ENCODE data around the gene CCL27.

The CCL27 gene

GRCh38 chr9:34662526-34663302, at the start of gene CCL27:
Gene CCL27, minus strand, starts transcription at chr9:34662657. Its CDS starts 24 bp downstream, at chr9:34662633.
- no peak for DNase-seq

GRCh38 chr9:34712140-34712539, 49.7 kb upstream of the CCL27 start:
- DNase-seq: no peak

DNA sequence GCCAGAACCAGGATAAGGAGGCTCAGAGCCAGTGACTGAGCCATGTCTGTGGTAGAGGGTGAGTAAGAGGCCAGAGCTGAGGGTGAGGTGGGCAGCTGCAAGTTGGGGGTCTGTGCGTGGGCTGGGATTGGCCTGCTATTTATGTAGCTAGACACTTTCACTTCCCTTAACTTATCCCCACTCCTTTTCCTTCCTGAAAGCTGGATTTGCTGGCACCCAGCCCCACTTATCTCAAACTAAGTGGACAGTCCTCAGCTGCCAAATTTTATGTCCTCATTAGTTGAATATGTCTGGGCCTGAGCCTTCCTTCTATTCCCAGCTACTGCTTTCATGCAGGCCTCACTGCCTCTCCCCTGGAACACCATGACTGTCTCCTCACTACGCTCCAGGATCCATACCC, 47.6 kb upstream of the CCL27 start, which contains the start of gene CCL21:
Gene CCL21 (minus strand): TSS at position 114 of the 400 bp plus-strand sequence. CDS start 70 bp downstream, at position 44.
- DNase-seq: no peak

DNA sequence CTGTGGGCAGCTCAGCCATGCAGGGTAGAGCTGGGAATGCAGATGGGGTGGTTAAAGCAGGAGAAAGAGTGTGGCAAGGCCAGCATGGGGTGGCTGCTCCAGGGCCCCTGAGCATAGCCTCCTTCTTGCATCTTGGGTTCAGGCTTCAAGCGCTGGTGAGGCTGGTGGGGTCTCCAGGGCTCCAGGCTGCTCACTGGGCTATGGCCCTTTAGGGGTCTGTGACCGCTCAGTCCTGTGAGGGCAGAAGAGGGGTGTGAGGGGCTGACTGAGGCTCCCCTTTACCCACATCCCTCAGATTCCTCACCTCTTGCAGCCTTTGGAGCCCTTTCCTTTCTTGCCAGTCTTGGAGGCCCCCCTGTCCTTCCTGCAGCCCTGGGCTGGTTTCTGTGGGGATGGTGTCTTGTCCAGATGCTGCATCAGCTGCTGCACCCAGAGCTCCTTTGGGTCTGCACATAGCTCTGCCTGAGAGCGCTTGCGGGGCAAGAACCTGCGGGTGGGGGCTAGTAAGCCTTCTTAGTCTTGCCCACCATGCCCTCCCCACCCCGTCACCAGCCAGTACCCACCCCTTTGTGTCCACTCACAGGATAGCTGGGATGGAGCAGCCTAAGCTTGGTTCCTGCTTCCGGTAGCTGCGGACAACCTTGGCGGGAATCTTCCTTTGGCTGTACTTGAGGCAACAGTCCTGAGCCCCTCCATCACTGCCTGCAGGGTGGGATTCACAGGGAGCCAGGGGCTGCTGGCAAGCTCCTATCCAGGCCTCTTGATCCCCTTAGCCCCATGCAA, 46.9 kb upstream of the CCL27 start:
- no peak for DNase-seq

DNA sequence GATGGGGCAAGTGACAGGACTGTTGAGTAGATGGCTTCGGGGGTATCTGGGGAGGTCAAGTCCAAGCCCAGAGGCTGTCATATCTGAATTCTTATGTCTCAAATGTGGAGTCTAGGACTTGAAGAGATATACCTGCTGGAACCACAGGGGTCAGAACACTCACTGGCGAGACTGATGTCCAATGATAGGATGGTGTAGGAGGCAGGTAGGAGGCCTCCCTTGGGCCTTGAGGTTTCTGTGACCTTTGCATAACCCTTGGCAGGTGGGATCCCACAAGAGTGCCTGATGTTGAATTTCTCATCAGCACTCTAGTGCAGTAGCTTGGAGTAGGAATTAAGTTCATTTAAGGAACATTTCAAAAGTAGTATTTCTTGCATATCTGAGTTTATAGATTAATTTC, 44.7 kb upstream of the CCL27 start:
- no peak for DNase-seq

DNA sequence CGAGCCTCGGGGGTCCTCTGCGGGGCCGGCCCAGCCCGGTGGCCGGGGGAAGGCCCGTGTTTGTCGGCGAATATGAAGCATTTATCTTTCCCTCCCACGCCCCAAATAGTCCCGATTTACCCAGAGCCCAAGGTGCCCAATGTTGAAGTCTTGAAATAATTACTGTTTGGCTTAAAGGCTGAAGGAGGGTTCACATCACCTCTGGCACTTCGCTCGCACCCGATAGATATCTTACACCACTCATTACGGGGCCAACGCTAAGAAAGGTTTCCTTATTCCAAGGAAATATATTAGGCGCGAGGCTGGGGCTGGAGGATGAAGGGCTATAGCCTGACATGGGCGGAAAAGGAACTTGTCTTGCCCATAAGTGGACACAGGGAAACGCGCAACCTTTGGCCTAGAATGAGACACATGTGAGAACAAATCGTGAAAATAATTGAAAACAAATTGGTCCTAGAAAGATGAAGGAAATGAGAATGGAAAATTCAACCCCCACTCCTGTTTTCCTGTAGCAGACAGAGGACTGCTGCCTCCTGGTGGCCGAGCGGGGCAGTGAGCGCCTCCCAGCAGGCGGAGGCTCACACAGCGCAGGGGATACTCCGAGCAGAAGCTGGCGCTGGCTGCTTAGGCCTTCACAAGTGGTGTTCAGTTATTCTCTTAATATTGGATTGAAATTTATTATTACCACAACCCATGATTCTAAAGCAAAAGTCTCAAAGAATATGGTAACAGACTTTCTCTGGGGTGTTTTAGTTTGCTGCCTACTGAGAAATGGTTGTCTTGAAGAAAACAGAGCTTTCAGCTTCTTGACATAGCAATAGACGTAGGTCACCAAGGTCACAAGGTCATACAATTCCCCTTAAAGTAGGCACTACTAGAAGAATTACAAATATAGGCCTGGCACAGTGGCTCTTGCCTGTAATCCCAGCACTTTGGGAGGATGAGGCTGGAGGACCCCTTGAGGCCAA, 39.6 kb upstream of the CCL27 start:
- DNase-seq: peak; percentile 86

- peak; percentile 77 for DNase-seq
Measured at GRCh38 chr9:34701023-34701768, 38.7 kb upstream of the CCL27 start.

GRCh38 chr9:34694811-34695210, 32.4 kb upstream of the CCL27 start:
- no peak for DNase-seq

DNA sequence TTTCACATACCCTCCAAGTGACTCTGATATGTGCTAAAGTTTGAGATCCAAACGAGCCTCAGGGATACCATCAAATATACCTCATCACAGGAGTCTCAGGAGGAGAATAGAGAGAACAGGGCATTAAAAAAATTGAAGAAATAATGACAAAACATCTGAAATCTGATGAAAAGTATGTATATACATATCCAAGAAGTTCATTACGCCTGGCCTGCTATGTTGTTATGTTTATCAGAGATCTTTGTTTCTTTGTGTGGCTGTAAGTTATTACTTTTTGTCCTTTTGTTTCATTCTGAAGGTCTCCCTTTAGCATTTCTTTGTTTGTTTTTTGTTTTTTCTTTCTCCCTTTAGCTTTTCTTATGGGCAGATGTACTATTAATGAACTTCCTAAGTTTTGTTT, 31.1 kb upstream of the CCL27 start:
- DNase-seq: no peak

DNA sequence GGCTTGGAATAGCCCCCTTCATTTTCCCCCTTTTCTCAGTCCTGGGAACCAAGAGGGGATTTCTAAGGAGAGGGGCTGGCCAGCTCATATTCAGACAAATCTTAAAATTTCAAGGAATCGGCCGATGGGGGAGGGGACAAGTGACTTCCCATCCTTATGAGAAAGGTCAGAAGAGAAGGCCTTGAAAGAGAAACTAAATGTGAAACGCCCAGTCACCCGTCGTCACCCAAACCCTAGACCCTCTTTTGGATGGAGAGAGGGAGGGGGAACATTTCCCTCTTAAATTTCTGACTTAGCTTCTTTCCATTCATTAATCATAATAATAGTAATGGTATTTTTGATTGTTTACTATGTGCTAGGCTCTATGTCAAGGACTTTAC, 29.5 kb upstream of the CCL27 start:
- DNase-seq: no peak

DNA sequence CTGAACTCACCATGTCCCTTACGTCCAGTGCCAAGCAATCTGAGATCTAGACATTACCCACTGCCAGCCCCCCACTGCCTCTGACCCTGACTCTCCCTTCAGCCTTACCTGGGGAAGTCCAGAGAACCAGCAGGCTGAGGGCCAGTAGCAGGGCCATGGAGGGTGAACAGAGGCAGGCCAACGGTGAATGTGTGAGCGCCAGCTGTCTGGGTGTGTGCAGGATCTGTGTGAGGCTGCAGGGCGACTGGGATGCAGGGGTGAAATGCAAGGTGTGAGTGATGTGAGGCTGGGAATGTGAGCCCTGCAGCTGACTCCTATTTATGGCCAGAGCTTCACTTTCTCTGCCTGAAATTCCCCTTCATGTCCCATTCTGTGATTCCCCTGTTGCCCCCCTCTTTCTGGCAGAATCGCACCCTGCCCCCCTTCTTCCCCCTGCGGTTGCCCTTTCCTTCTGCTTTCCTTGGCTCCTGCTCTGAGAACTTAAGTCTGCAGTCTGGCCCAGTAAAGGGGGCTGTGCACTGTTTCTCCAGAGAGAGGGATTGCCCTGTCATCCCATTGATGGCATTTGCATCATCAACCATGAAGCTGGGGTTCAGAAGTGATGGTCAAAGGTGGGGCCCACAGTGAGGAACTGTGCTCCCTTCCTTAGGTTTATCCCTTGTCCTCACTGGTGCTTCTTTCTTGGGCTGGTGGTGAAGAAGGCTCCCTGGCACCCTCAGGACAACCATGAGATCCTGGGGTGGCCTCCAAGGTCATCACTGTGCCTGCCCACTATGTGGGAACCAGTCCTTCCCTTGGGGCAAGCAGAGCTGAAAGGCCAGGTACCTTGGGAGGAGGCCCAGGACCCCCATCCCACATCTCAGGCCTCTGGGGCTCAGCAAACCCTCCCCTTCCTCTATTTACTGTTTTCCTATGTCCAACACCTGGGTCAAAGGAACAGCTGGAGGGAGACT, 28.8 kb upstream of the CCL27 start, which contains the start of gene CCL19:
Gene CCL19 (minus strand): TSS at position 294 of the 953 bp plus-strand sequence. CDS start 137 bp downstream, at position 157.
- no peak for DNase-seq

- no peak for DNase-seq
Measured at GRCh38 chr9:34689512-34689911, 27.1 kb upstream of the CCL27 start.

- no peak for DNase-seq
Measured at GRCh38 chr9:34689116-34689470, 26.6 kb upstream of the CCL27 start.

- no peak for DNase-seq
Measured at GRCh38 chr9:34688329-34689115, 26.1 kb upstream of the CCL27 start.

- DNase-seq: no peak
Measured at GRCh38 chr9:34687276-34688030, 25.0 kb upstream of the CCL27 start.

- no peak for DNase-seq
Measured at GRCh38 chr9:34686732-34687131, 24.3 kb upstream of the CCL27 start.

GRCh38 chr9:34686231-34686630, 23.8 kb upstream of the CCL27 start:
- no peak for DNase-seq

GRCh38 chr9:34685591-34685990, 23.1 kb upstream of the CCL27 start:
- DNase-seq: no peak

GRCh38 chr9:34684816-34685215, 22.4 kb upstream of the CCL27 start:
- DNase-seq: no peak
